Right atrium auricular region (tissue), 2 donors: ENCODE results near the gene GREM2. TPM values are rescaled to one million over a fixed set of nuclear protein-coding genes. Genes with fewer than 3 reads are reported as not detected.

Experiments used
- DNase-seq: peaks from one replicate; pipeline ENCODE4 v3.0.0-alpha.2; 2019; ENCODE audit warnings: low spot score
- H3K27ac ChIP-seq, 2 donors: fragments of 200-600 bp; sonication (generic); 1 replicate in 1 of 2; 2 replicates in 1 of 2; pipeline ENCODE4 v1.5.1; 2016 to 2019
- H3K27me3 ChIP-seq, 2 donors: fragments of 200-600 bp; sonication (generic); one replicate each; pipeline versions ENCODE4 v1.5.1 to v1.6.0; 2017 to 2019
- H3K36me3 ChIP-seq: fragments of 200-600 bp; sonication (generic); one replicate; pipeline ENCODE4 v1.5.1; 2016
- H3K4me1 ChIP-seq, 2 donors: fragments of 200-600 bp; sonication (generic); one replicate each; pipeline versions ENCODE4 v1.5.1 to v1.6.0; 2017 to 2019
- H3K4me3 ChIP-seq, 2 donors: fragments of 200-600 bp; sonication (generic); 1 replicate in 1 of 2; 2 replicates in 1 of 2; pipeline ENCODE4 v1.5.1; 2017 to 2019; ENCODE audit warnings: mild to moderate bottlenecking in 1 of 2, moderate library complexity in 1 of 2
- H3K9me3 ChIP-seq, 2 donors: fragments of 200-600 bp; sonication (generic); one replicate each; pipeline ENCODE4 v1.5.1; 2019
- CTCF ChIP-seq, 2 donors: fragments of 200-600 bp; sonication (generic); IDR thresholded peaks; one replicate each; pipeline ENCODE4 v1.5.1; 2019; ENCODE audit warnings: antibody characterized with exemption in 2 of 2
- total RNA-seq, 2 donors: library from RNA; depleted of rRNA; stranded (reverse); fragments of >200 nt; gene quantifications; one replicate each; pipeline ENCODE4 v1.1.0, GENCODE V29; 2016

Gene GREM2
- total RNA-seq, 2 donors from 2014 or later = not detected

GRCh38 chr1:240650877-240651276 lies 38.9 kb upstream of the GREM2 start:
- H3K4me1 ChIP-seq = no peaks in the 10 kb centered on the region
- no peak overlapping the region for H3K4me3 ChIP-seq
- H3K27ac ChIP-seq = no peak overlapping the region

GRCh38 chr1:240649733-240650721 lies 38.1 kb upstream of the GREM2 start:
- Histone ChIP-seq H3K9me3 (no peaks in the 10 kb centered on the region), H3K4me1 (no peaks in the 10 kb centered on the region)

More at GRCh38 chr1:240650877-240651276, 38.9 kb upstream of the GREM2 start:
- no peaks in the 10 kb centered on the region for H3K27me3 ChIP-seq
- TF ChIP-seq CTCF (IDR thresholded peaks at IDR 0.05) = no peak
- H3K36me3 ChIP-seq = no peaks in the 10 kb centered on the region
- no peak for DNase-seq
- H3K9me3 ChIP-seq = no peaks in the 10 kb centered on the region

GRCh38 chr1:240646571-240647240 lies 34.8 kb upstream of the GREM2 start:
- Histone ChIP-seq H3K27ac (no peak overlapping the region), H3K4me3 (no peak overlapping the region), H3K4me1 (no peaks in the 10 kb centered on the region), H3K36me3 (no peaks in the 10 kb centered on the region), H3K9me3 (no peaks in the 10 kb centered on the region), H3K27me3 (no peaks in the 10 kb centered on the region)
- DNase-seq = no peak
- no peak for TF ChIP-seq CTCF (IDR thresholded peaks at IDR 0.05)

More at GRCh38 chr1:240649733-240650721, 38.1 kb upstream of the GREM2 start:
- no peak for DNase-seq
- Histone ChIP-seq H3K36me3 (no peaks in the 10 kb centered on the region), H3K4me3 (no peak overlapping the region), H3K27me3 (no peaks in the 10 kb centered on the region), H3K27ac (no peak overlapping the region)
- TF ChIP-seq CTCF (IDR thresholded peaks at IDR 0.05) = no peak

- no peak for TF ChIP-seq CTCF (IDR thresholded peaks at IDR 0.05)
- Histone ChIP-seq H3K27ac (no peak overlapping the region), H3K4me1 (no peaks in the 10 kb centered on the region), H3K27me3 (no peaks in the 10 kb centered on the region), H3K9me3 (no peaks in the 10 kb centered on the region), H3K36me3 (no peaks in the 10 kb centered on the region), H3K4me3 (no peak overlapping the region)
- no peak for DNase-seq
Measured at GRCh38 chr1:240644732-240645131, 32.8 kb upstream of the GREM2 start.

GRCh38 chr1:240635466-240636256 lies 23.7 kb upstream of the GREM2 start:
- Histone ChIP-seq H3K9me3 (no peaks in the 10 kb centered on the region), H3K27me3 (no peaks in the 10 kb centered on the region), H3K4me3 (no peak overlapping the region), H3K36me3 (no peaks in the 10 kb centered on the region), H3K27ac (no peak overlapping the region), H3K4me1 (no peaks in the 10 kb centered on the region)
- no peak for DNase-seq
- no peak for TF ChIP-seq CTCF (IDR thresholded peaks at IDR 0.05)
